ENCODE results near the gene FXYD4.
A peak's percentile ranks its signal among the peaks of the same experiment; 100 is the strongest.

The FXYD4 gene

GRCh38 chr10:43411536-43411935, 40.1 kb downstream of the FXYD4 start:
- CTCF ChIA-PET: no interaction called here
- TF ChIP-seq CTCF (IDR thresholded peaks at IDR 0.05; ENCODE audit: insufficient read depth, low read length, missing control alignments): no peak
- no peak for DNase-seq (ENCODE audit: low read depth, low spot score)
- no peak overlapping the region for H3K4me3 ChIP-seq (ENCODE audit: low read depth, low read length)
- POLR2A ChIA-PET: interaction anchor here (0.6 to 1.5 kb wide), 2 partner anchors 9 to 28 kb away, joined by 3 read pairs; no protein-coding TSS in a partner anchor

- POLR2A ChIA-PET: no interaction called here
- no peak overlapping the region for H3K4me3 ChIP-seq (ENCODE audit: low read depth, low read length)
- CTCF ChIA-PET: interaction anchor here (1.4 kb wide), 1 partner anchor 9 kb away, joined by 7 read pairs; no protein-coding TSS in a partner anchor
- no peak for TF ChIP-seq CTCF (IDR thresholded peaks at IDR 0.05; ENCODE audit: insufficient read depth, low read length, missing control alignments)
- no peak for DNase-seq (ENCODE audit: low read depth, low spot score)
Observed at GRCh38 chr10:43415544-43415943, 44.1 kb downstream of the FXYD4 start.

GRCh38 chr10:43417950-43418768, 46.7 kb downstream of the FXYD4 start:
- CTCF ChIA-PET: interaction anchor here (0.8 to 1.2 kb wide), 2 partner anchors 8 to 43 kb away, joined by 3 to 6 read pairs; no protein-coding TSS in a partner anchor
- no peak overlapping the region for H3K4me3 ChIP-seq (ENCODE audit: low read depth, low read length)
- DNase-seq (ENCODE audit: low read depth, low spot score): no peak
- POLR2A ChIA-PET: interaction anchor here (1.6 kb wide), 1 partner anchor 8 kb away, joined by 3 read pairs; no protein-coding TSS in a partner anchor
- no peak for TF ChIP-seq CTCF (IDR thresholded peaks at IDR 0.05; ENCODE audit: insufficient read depth, low read length, missing control alignments)

- CTCF ChIA-PET: interaction anchor here (0.8 to 3.4 kb wide), 2 partner anchors 12 to 26 kb away, joined by 3 to 7 read pairs; no protein-coding TSS in a partner anchor
Observed at GRCh38 chr10:43419997-43420368, 48.5 kb downstream of the FXYD4 start.

GRCh38 chr10:43420369-43421200, 49.1 kb downstream of the FXYD4 start:
- POLR2A ChIA-PET: interaction anchor here (0.8 to 1.2 kb wide), 3 partner anchors 10 to 13 kb away, joined by 3 to 8 read pairs (median 3); partner anchors contain the start of gene HNRNPF
- CTCF ChIA-PET: interaction anchor here (0.8 to 3.4 kb wide), 2 partner anchors 13 to 27 kb away, joined by 3 to 7 read pairs; no protein-coding TSS in a partner anchor
- peak; percentile 26 for TF ChIP-seq CTCF (IDR thresholded peaks at IDR 0.05; ENCODE audit: insufficient read depth, low read length, missing control alignments)
- DNase-seq (ENCODE audit: low read depth, low spot score): no peak
- peak overlapping the region; percentile 63 for H3K4me3 ChIP-seq (ENCODE audit: low read depth, low read length)

More at GRCh38 chr10:43419997-43420368, 48.5 kb downstream of the FXYD4 start:
- POLR2A ChIA-PET: interaction anchor here (0.8 to 1.2 kb wide), 4 partner anchors 9 to 15 kb away, joined by 3 to 8 read pairs (median 3); partner anchors contain the start of gene HNRNPF
- peak overlapping the region; percentile 63 for H3K4me3 ChIP-seq (ENCODE audit: low read depth, low read length)
- no peak for TF ChIP-seq CTCF (IDR thresholded peaks at IDR 0.05; ENCODE audit: insufficient read depth, low read length, missing control alignments)
- no peak for DNase-seq (ENCODE audit: low read depth, low spot score)
